Dendritic cell treated with granulocyte-macrophage colony-stimulating factor and Interleukin-4, amounts not matched to agents 40 ng/mL and 50 ng/mL, for 4 days (primary cell): ENCODE results near the gene PPP4R3A.
"Not testable (repeated sequence)": the region's sequence is repeated elsewhere in the genome, so short reads cannot be mapped to it uniquely, and the experiment has no call there.

ENCODE experiments used
- H3K27ac Mint-ChIP-seq: one replicate; pipeline ENCODE4 v1.8.0; 2022; ENCODE audit warnings: mild to moderate bottlenecking, mixed read lengths
- H3K27me3 Mint-ChIP-seq: one replicate; pipeline ENCODE4 v1.8.0; 2022; ENCODE audit warnings: mild to moderate bottlenecking, mixed read lengths
- H3K36me3 Mint-ChIP-seq: one replicate; pipeline ENCODE4 v1.8.0; 2022; ENCODE audit warnings: low read depth, mixed read lengths
- H3K4me1 Mint-ChIP-seq: one replicate; pipeline ENCODE4 v1.8.0; 2022; ENCODE audit warnings: low read depth, mixed read lengths
- H3K4me3 Mint-ChIP-seq: one replicate; pipeline ENCODE4 v1.8.0; 2022; ENCODE audit warnings: mild to moderate bottlenecking, moderate library complexity, mixed read lengths
- H3K9me3 Mint-ChIP-seq: one replicate; pipeline ENCODE4 v1.8.0; 2022; ENCODE audit warnings: mixed read lengths
- intact Hi-C: fragments of 100-400 bp; cut with micrococcal nuclease; formaldehyde crosslinking; loops from one replicate; pipeline ENCODE4 v1.15.0; 2022

The PPP4R3A gene

GRCh38 chr14:91516663-91517388 is 6.7 kb upstream of the PPP4R3A start:
- no peaks in the 10 kb centered on the region for H3K27me3 Mint-ChIP-seq
- peaks cover 42% of the 10 kb centered on the region for H3K4me1 Mint-ChIP-seq
- no peaks in the 10 kb centered on the region for H3K36me3 Mint-ChIP-seq
- peak overlapping the region; percentile 85 for H3K27ac Mint-ChIP-seq
- H3K9me3 Mint-ChIP-seq: no peaks in the 10 kb centered on the region
- H3K4me3 Mint-ChIP-seq: peak overlapping the region; percentile 23
- intact Hi-C loops: no loop called here

GRCh38 chr14:91515979-91516378 is 5.9 kb upstream of the PPP4R3A start:
- Mint-ChIP-seq H3K4me3 (no peak overlapping the region), H3K36me3 (no peaks in the 10 kb centered on the region), H3K27ac (peak overlapping the region; percentile 85), H3K9me3 (no peaks in the 10 kb centered on the region), H3K4me1 (peaks cover 37% of the 10 kb centered on the region), H3K27me3 (no peaks in the 10 kb centered on the region)
- intact Hi-C loops: no loop called here

GRCh38 chr14:91511043-91511383 is 903 bp upstream of the PPP4R3A start:
- Mint-ChIP-seq H3K9me3 (no peaks in the 10 kb centered on the region), H3K4me3 (peak overlapping the region; percentile 89)
- intact Hi-C loops: no loop called here

GRCh38 chr14:91509878-91510170 is 286 bp downstream of the PPP4R3A start:
- Mint-ChIP-seq H3K36me3 (peaks cover 36% of the 10 kb centered on the region), H3K9me3 (no peaks in the 10 kb centered on the region), H3K27ac (peak overlapping the region; percentile 99), H3K4me3 (peak overlapping the region; percentile 89), H3K27me3 (no peaks in the 10 kb centered on the region), H3K4me1 (peaks cover 13% of the 10 kb centered on the region)
- intact Hi-C loops: no loop called here

More at GRCh38 chr14:91511043-91511383, 903 bp upstream of the PPP4R3A start:
- Mint-ChIP-seq H3K36me3 (peaks cover 30% of the 10 kb centered on the region), H3K27ac (peak overlapping the region; percentile 99), H3K27me3 (no peaks in the 10 kb centered on the region), H3K4me1 (peaks cover 14% of the 10 kb centered on the region)

GRCh38 chr14:91509083-91509877 is 830 bp downstream of the PPP4R3A start:
- Mint-ChIP-seq H3K4me1 (peaks cover 19% of the 10 kb centered on the region), H3K27ac (peak overlapping the region; percentile 99), H3K36me3 (peaks cover 41% of the 10 kb centered on the region), H3K9me3 (no peaks in the 10 kb centered on the region), H3K27me3 (no peaks in the 10 kb centered on the region), H3K4me3 (peak overlapping the region; percentile 89)
- intact Hi-C loops: no loop called here

GRCh38 chr14:91508105-91508504 is 2.0 kb downstream of the PPP4R3A start:
- intact Hi-C loops: no loop called here
- Mint-ChIP-seq H3K36me3 (peaks cover 53% of the 10 kb centered on the region), H3K4me3 (peak overlapping the region; percentile 89), H3K27me3 (no peaks in the 10 kb centered on the region), H3K27ac (peak overlapping the region; percentile 99), H3K4me1 (peaks cover 26% of the 10 kb centered on the region), H3K9me3 (no peaks in the 10 kb centered on the region)

- peaks cover 38% of the 10 kb centered on the region for H3K4me1 Mint-ChIP-seq
- no peaks in the 10 kb centered on the region for H3K27me3 Mint-ChIP-seq
- no peak overlapping the region for H3K4me3 Mint-ChIP-seq
- intact Hi-C loops: no loop called here
- H3K36me3 Mint-ChIP-seq: peaks cover 71% of the 10 kb centered on the region
- H3K9me3 Mint-ChIP-seq: no peaks in the 10 kb centered on the region
- no peak overlapping the region for H3K27ac Mint-ChIP-seq
Observed at GRCh38 chr14:91506226-91506625, 3.9 kb downstream of the PPP4R3A start.

DNA sequence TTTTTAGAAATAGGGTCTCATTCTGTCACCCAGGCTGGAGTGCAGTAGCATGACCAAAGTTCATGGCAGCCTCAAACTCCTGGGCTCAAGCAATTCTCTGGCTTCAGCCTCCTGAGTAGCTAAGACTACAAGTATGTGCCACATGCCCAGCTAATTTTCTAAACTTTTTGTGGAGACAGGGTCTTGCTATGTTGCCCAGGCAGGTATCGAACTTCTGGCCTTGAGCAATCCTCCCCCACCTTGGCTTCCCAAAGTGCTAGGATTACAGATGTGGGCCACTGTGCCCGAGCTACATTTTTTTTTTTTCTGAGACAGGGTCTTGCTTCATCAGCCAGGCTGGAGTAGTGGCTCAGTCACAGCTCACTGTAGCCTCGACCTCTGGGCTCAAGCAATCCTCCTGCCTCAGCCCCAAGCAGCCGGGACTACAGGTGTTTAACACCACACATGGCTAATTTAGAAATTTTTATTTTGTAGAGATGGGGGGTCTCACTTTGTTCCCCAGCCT is 7.1 kb downstream of the PPP4R3A start:
- Mint-ChIP-seq H3K9me3 (no peaks in the 10 kb centered on the region), H3K27me3 (no peaks in the 10 kb centered on the region), H3K27ac (peak overlapping the region; percentile 28), H3K4me3 (no peak overlapping the region), H3K4me1 (peaks cover 52% of the 10 kb centered on the region), H3K36me3 (peaks cover 67% of the 10 kb centered on the region)
- intact Hi-C loops: no loop called here

DNA sequence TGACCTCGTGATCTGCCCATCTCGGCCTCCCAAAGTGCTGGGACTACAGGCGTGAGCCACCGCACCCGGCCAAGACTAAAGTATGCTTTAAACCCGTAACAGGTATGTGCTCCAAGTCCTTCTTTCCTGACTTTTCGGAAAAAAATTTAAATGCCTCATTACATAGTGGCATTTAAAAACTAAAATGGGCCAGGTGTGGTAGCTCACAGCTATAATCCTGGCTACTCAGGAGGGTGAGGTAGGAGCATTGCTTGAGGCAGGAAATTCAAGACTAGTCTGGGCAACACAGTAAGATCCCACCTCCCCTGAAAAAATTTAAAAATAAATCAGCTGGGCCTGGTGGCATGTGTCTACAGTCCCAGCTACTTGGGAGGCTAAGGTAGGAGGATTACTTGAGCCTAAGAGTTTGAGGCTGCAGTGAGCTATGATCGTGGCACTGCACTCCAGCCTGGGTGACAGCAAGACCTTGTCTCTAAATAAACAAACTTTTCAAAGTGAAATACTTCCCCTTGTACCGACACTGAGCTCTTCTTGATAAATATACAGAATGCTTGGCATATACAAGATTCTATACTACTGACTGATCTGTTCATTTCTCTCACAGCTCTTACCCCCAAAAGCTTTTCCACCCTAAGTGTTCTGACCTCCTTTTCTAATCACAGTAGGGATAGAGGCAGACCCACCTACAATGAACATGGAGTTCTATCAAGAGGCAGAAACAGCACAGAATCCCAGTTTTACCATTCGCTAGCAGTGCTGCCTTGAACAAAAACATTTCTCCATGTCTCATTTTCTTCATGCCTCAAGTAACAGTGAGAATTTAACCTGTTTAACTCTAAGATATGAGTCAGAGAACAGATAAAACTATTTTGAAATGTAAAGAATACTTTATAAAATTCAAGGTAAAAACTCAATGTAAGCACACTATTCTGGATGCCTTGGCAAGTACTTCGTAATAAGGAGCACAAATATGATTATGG is 7.9 kb downstream of the PPP4R3A start:
- no peaks in the 10 kb centered on the region for H3K27me3 Mint-ChIP-seq
- peaks cover 58% of the 10 kb centered on the region for H3K4me1 Mint-ChIP-seq
- H3K9me3 Mint-ChIP-seq: no peaks in the 10 kb centered on the region
- peaks cover 74% of the 10 kb centered on the region for H3K36me3 Mint-ChIP-seq
- H3K4me3 Mint-ChIP-seq: no peak overlapping the region
- no peak overlapping the region for H3K27ac Mint-ChIP-seq
- intact Hi-C loops: no loop called here

DNA sequence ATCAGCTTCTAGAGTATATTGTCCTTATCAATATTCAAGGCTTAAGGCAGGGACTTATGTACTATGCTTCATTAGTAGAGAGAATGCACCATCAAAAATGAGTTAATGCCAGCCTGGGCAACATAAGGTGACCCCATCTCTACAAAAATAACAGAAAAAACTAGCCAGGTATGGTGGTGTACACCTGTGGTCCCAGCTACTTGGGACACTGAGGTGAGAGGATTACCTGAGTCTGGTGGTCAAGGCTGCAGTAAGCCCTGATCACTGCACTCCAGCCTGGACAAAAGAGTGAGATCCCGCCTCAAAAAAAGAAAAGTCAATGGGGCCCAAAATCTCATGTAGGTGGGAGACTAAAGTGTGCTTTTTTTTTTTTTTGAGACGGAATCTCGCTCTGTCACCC is 8.8 kb downstream of the PPP4R3A start:
- Mint-ChIP-seq H3K36me3 (peaks cover 70% of the 10 kb centered on the region), H3K4me3 (no peak overlapping the region), H3K9me3 (no peaks in the 10 kb centered on the region), H3K4me1 (peaks cover 62% of the 10 kb centered on the region), H3K27ac (no peak overlapping the region), H3K27me3 (no peaks in the 10 kb centered on the region)
- intact Hi-C loops: no loop called here

DNA sequence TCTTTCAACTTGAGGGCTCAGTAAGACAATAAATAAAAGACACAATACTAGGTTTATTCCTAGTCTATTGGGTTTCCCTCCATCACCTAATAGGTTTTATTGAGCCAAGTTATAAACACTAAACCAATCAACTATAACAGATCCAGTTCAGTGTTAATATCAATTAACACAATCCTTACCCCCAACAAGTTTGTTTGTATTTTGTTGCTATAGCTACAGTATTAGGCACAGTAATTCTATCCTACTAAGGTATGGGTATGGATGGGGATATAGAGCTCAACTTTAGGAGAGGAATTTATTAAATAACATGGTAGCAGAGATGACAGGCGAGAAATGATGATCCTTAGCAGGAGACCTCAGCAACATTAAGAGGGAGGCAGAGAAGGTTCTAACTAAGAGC is 13.3 kb downstream of the PPP4R3A start:
- intact Hi-C loops: no loop called here
- H3K27me3 Mint-ChIP-seq: no peaks in the 10 kb centered on the region
- peak overlapping the region; percentile 36 for H3K27ac Mint-ChIP-seq
- H3K4me1 Mint-ChIP-seq: peaks cover 69% of the 10 kb centered on the region
- no peak overlapping the region for H3K4me3 Mint-ChIP-seq
- peaks cover 32% of the 10 kb centered on the region for H3K36me3 Mint-ChIP-seq
- no peaks in the 10 kb centered on the region for H3K9me3 Mint-ChIP-seq

DNA sequence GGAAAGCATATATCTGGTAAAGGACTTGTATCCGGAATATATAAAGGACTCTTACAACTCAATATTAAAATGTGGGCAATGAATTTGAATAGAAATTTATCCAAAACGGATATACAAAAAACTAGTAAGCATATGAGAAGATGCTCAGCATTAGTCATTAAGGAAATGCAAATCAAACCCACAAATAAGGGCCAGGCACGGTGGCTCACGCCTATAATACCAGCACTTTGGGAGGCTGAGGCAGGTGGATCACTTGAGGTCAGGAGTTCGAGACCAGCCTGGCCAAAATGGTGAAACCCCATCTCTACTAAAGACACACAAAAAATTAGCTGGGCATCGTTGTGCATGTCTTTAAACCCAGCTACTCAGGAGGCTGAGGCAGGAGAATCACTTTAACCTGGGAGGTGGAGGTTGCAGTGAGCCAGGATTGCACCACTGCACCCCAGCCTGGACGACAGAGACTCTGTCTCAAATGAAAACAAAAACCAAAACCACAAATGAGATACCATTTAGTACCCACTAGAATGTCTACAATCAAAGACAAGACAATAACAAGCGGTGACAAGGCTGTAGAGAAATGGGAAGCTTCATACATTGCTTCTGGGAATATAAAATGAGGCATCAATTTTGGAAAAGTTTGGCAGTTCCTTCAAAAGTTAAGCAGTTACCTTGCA is 15.6 kb downstream of the PPP4R3A start:
- peaks cover 60% of the 10 kb centered on the region for H3K4me1 Mint-ChIP-seq
- H3K4me3 Mint-ChIP-seq: not testable (repeated sequence)

DNA sequence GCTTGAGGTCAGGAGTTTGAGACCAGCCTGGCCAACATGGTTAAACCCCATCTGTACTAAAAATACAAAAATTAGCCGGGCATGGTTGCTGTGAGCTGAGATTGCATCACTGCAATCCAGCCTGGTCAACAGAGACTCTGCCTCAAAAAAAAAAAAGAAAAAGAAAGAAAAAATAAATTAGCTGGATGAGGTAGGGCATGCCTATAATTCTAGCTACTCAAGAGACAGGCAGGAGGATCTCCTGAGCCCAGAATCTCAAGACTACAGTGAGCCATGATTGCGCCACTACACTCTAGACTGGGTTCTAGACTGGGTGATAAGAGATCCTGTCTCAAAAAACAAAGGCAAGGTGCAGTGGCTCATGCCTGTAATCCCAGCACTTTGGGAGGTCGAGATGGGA is 16.9 kb downstream of the PPP4R3A start:
- intact Hi-C loops: no loop called here
- Mint-ChIP-seq H3K36me3 (peaks cover 23% of the 10 kb centered on the region), H3K27ac (no peak overlapping the region), H3K4me3 (no peak overlapping the region), H3K27me3 (no peaks in the 10 kb centered on the region), H3K4me1 (peaks cover 54% of the 10 kb centered on the region), H3K9me3 (no peaks in the 10 kb centered on the region)

More for the DNA sequence above, 15.6 kb downstream of the PPP4R3A start:
- H3K27ac Mint-ChIP-seq, H3K27me3 Mint-ChIP-seq, intact Hi-C loops, H3K9me3 Mint-ChIP-seq: not testable (repeated sequence)
- peaks cover 23% of the 10 kb centered on the region for H3K36me3 Mint-ChIP-seq
